GM21367 (cell line): ENCODE measurements around the gene NPVF.

Source experiments
- ATAC-seq: cut with Tn5 transposase; IDR thresholded peaks from one replicate; pipeline ENCODE4 v1.9.1; 2021; ENCODE audit not compliant: unreplicated experiment

NPVF gene

DNA sequence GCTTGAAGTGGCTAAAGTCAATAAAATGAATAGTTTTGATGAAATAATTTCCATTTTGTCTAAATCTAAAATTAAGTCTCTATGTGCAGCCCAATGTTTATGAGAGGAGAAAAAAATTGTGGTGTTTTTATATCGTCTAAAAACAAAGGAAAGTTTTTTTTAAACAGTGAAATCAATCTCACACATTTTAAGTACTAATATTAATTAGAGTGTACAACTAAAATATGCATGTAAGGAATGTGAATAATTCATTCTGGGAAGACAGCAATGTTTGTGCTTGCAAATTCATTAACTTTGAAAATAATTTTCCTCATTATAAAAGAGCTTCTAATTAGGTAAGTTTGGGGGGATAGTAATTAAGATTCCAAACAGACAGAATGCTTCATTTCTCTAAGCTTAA is at the start of gene NPVF:
NPVF (minus strand) TSS at position 101 of the 400 bp plus-strand sequence; CDS start at position 54, 47 bp downstream.
- no peak for ATAC-seq

- no peak for ATAC-seq
Observed at GRCh38 chr7:25272265-25272664, 44.0 kb upstream of the NPVF start.

GRCh38 chr7:25263337-25263736 is 35.1 kb upstream of the NPVF start:
- ATAC-seq = no peak

DNA sequence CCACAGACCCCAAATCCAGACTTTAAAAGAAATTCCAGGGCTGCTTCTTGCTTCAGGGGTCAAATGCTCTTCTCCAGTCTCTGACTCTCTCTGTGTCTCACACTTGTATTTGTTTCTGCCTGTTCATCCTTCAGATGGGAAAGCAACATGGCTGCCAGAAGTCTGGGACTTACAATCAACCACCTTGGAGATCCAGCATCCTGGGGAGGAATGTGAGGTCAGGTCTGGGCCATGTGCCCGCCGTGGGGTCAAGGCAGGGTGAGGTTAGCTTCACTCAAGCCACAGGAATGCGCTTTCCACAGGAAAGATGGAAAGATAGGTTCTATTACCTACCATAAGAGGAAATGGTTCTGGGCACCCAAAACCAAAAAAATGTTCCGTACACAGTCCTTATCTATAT is 34.3 kb upstream of the NPVF start:
- ATAC-seq = no peak

- no peak for ATAC-seq
Observed at GRCh38 chr7:25261545-25262140, 33.4 kb upstream of the NPVF start.

DNA sequence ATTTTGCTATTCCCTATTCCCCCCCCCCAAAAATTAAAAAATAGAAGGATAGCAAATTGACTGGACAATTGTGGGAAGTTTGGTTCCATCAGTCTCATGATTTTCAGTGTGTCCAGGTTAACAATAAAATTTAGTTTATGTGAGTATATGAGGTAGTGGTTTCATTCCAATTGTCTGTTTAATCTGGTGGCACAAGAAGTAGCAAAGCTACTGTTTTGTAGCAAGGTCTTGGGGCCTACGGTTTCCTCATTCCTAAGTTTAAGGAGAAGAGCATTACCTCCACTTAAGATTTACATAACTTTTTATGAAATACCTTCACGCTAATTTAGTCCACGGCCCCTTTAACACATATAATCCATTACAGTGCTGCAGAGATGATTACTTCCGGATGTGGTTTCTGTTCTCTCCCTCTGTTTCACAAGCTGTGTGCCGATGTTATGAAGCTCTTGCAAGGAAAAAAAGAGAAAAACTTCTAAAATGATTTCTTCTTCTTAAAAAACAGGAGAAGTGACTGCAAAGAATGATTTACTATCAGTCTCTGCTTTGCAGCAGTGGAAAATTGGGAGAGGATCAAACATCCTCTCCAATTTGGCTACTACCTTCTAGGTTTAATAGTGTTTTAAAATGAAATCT is 32.7 kb upstream of the NPVF start:
- no peak for ATAC-seq

GRCh38 chr7:25259487-25260243 is 31.4 kb upstream of the NPVF start:
- peak; percentile 64 for ATAC-seq

- ATAC-seq = no peak
Observed at GRCh38 chr7:25256333-25256819, 28.1 kb upstream of the NPVF start.

DNA sequence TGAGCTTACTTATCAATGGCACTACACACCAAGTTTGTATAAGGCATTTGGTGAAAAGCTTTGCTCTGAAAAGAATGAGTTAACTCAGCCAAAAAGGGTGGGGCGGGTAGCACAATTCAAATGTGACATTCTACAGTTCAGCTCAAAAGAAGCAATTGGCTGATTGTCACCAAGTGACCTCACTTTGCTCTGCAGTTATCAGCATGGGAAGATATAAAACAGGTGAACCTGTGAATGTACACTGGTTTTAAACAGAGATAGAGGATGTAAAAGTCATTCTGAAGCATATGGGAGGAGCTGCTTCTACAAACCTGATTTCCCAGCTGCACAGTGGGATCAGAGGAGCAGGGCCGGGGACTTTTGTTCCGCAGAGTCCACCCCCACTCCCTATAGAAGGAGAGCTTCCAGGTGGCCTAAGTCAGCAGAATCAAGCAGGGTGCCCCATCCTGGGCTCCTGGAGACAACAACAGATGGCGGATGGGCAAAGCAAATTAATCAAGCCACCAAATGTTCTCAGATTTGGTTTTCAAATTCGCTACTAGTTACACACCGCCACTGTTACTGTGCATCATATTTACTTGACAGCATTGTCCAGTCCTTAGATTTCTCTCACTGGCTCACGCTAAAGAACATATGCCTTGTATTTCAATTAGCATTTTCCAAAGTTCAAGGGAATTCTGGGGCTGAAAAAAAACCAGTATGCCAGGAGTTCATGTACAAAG is 27.5 kb upstream of the NPVF start:
- no peak for ATAC-seq

- ATAC-seq = no peak
Observed at GRCh38 chr7:25254604-25255003, 26.3 kb upstream of the NPVF start.

DNA sequence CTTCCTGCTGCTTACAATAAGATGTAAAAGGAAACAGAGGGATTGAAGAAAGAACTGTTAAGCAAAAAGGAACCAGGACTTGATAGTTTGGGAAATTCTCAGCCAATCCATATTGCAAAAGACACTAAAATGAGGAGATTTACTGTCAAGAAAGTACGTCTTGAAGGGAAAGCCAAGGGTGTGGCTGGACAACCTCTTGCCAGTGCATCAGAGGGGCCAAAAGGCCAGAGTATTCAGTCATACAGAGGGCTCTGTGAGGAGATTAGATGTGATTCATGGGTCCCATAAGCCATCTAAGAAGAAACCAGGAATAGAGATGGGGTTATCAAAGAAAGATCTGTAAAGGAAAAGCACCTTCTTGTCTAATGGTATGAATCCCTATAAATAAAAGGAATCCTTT is 25.4 kb upstream of the NPVF start:
- ATAC-seq = no peak

DNA sequence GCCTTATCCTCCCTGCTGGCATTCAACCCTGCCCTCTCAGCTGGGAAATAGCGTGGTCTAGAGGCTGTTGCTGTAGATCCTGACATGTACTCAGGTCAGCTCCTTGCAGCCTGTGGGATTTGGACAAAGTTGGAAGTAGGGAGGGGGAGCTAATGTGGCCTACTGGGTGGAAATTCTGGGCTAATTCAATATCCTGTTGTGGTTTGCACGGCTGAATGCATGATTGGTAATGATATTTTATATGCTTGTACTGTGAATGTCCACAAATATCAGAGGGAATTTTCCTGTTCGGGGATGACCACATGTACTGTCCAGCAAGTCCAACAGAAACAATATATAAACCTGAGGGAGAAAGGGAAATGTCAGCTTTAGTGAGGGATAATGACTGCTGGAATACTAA is 22.1 kb upstream of the NPVF start:
- ATAC-seq = no peak

GRCh38 chr7:25249772-25250171 is 21.5 kb upstream of the NPVF start:
- ATAC-seq = no peak

GRCh38 chr7:25246306-25246705 is 18.0 kb upstream of the NPVF start:
- no peak for ATAC-seq

DNA sequence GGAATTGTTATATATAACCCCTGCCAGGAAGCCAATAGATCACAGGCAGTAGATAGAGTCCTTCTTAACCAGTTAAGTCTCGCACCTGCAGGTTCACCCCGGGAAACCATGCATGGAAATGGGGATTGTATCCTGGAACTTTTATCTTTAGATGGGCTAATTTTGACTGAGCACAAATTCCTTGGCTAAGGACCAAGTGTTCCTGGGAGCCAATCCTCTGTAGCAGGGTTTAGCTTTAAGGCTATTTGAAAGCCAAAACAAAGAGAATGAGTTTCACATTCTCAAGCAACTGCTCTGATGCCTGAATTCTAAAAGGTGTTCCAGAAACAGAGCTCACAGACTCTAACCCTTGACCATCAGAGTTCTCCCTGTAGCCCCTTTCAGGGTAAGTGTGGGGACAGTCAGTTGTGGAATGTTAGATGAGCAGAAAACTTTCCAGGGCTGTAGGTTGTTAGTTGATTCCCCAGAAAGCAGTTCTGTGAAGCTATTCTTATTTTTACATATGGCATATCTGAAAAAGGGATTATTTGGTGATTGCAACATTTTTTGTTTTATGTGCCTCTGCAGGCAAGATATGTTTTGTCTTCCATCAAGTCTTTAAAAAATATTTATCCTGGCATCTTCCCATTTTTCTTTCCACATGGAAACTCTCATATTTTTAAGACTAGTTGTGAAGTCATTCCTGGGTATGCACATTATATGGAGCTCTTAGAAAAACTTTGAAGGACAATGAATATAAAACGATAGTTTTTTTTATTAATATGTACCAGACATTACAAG is 16.2 kb upstream of the NPVF start:
- ATAC-seq = no peak

- no peak for ATAC-seq
Observed at GRCh38 chr7:25242678-25243077, 14.4 kb upstream of the NPVF start.

DNA sequence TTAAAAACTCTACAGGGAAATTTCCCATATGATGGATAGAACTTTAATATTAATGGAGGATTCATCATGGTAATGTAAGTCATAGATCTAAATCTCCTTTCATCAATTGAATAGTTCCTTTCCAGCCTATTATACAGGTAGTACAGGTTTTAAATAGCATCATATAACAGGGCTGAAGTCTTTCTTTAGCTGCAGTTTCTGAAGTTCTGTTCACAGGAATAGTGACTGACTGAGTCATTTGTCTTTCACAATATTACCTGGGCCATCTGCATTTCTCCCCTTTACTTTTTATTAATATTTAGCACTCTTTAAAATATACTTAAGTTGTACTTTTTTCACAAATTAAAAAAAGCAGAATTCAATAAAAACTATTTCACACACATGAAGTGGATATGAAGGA is 12.6 kb upstream of the NPVF start:
- no peak for ATAC-seq

DNA sequence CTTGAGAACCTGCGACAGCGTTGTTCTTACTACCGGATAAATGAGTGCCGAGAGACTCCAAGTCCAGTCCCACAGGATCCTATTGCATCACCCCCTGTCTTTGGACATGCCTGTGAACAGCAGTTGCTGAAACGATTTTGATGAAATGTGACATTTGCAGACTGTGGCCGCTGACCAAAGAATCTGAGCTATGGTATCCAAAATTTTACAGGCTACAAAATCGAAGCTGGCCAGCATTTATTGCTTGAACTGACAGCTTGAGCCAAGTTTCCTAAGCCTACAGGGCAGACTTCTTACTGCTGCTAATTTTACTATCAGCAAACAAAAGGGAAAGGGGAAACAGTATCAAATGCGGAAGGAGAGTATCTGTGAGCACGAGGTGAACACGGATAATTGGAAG is 12.1 kb upstream of the NPVF start:
- no peak for ATAC-seq

GRCh38 chr7:25239888-25240287 is 11.6 kb upstream of the NPVF start:
- ATAC-seq = no peak

GRCh38 chr7:25238066-25238725 is 9.9 kb upstream of the NPVF start:
- ATAC-seq = no peak
